ACC112 (cell line): ENCODE results near the gene XPC.
A peak's percentile ranks its signal among the peaks of the same experiment; 100 is the strongest.
"Not testable (repeated sequence)": the region's sequence is repeated elsewhere in the genome, so short reads cannot be mapped to it uniquely, and the experiment has no call there.

Experiments used
- H2AFZ ChIP-seq: fragments of 200-600 bp; sonication (generic); one replicate; pipeline ENCODE4 v1.6.0; 2017; ENCODE audit warnings: antibody characterized with exemption, low read length; ENCODE audit not compliant: unreplicated experiment
- H3K27ac ChIP-seq: fragments of 200-600 bp; sonication (generic); 2 replicates; pipeline ENCODE4 v1.5.1; 2014; ENCODE audit warnings: low read depth, mild to moderate bottlenecking, antibody characterized with exemption, low read length, moderate library complexity
- H3K27me3 ChIP-seq: fragments of 200-600 bp; sonication (generic); 2 replicates; pipeline ENCODE4 v1.6.1; 2014; ENCODE audit warnings: mild to moderate bottlenecking, antibody characterized with exemption, low read length, moderate library complexity, mixed read lengths; ENCODE audit not compliant: insufficient read depth
- H3K36me3 ChIP-seq: fragments of 200-600 bp; sonication (generic); 2 replicates; pipeline ENCODE4 v1.6.1; 2016; ENCODE audit warnings: mild to moderate bottlenecking, antibody characterized with exemption, low read length, moderate library complexity, mixed read lengths; ENCODE audit not compliant: insufficient read depth
- H3K4me1 ChIP-seq: fragments of 200-600 bp; sonication (generic); one replicate; pipeline ENCODE4 v1.6.1; 2016; ENCODE audit warnings: low read length, mixed read lengths; ENCODE audit not compliant: insufficient read depth, unreplicated experiment, control insufficient read depth
- H3K4me3 ChIP-seq: fragments of 200-600 bp; sonication (generic); 2 replicates; pipeline ENCODE4 v1.5.1; 2014; ENCODE audit warnings: mild to moderate bottlenecking, low read depth, low read length
- H3K79me2 ChIP-seq: fragments of 200-600 bp; sonication (generic); one replicate; pipeline ENCODE4 v1.6.0; 2016; ENCODE audit warnings: low read length; ENCODE audit not compliant: control insufficient read depth, unreplicated experiment, insufficient read depth

Gene XPC

DNA sequence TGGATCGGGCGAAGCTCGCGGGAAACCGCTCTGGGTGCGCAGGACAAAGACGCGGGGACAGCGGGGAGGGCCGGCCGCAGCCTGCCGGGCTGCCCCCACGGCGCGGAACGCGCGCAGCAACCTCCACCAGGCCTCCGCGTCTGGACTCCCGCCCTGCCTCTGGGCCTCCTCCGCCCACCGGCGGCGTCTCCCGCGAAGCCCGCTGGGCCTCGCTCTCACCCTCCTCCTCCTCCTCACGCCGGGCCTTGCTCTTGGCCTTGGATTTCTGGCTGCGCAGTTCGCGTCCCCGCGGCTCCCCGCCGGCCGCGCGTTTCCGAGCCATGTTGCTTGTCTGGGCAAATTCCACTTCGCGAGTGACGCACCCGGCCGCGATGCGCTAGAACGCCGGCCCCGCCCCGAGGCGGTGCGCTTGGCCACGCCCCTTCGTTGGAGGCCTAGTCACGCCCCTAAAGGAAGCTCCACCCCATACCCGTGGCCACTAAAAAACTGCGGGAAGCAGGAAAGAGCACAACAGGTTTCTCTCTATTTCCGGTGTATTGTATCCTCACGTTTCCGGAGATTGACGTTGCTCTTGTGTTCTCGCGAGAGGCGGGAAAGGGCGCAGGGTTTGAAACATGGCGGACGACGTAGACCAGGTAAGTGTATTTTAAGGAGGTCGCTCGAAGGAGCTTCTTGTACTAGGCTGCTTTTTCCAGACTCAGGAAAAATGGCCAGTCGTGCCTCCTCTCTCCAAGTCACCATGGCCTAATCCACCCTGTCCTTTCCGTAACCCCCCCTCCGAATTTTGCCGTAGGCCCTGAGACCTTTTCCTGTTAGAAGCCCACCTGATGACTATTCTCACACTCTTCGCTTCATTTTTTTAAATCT lies at the start of gene XPC, which contains the start of gene LSM3:
XPC (minus strand) TSS at position 355 of the 867 bp plus-strand sequence; CDS start at position 322, 33 bp downstream.
LSM3 (plus strand) TSS at position 571 of the 867 bp plus-strand sequence; CDS start at position 615, 44 bp downstream.
- peak within 1 kb of the TSS; percentile 98 for H3K4me3 ChIP-seq
- H3K27ac ChIP-seq: peak within 1 kb of the TSS; percentile 76
- peaks cover 30% of the 10 kb centered on the region for H3K4me1 ChIP-seq
- peak within 1 kb of the TSS; percentile 95 for H2AFZ ChIP-seq
- no peaks in the 10 kb centered on the region for H3K27me3 ChIP-seq
- H3K36me3 ChIP-seq: peaks cover 18% of the 10 kb centered on the region
- peaks cover 72% of the 10 kb centered on the region for H3K79me2 ChIP-seq

DNA sequence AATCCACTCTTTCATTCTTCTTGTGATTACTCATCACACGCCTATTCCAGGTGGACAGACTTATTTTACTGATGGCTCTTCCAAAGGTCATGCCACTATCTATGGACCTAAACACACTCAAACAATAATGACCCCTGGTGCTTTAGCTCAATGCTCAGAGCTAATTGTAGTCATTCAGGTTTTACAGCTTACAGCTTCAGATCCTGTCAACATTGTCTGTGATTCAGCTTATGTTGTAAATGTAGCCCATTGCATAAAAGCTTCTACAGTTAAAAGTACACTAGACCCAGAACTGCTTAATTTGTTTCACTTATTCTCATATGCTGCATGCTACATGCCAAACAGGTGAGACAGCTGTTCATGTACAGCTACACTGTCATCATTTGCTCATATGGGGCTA lies 49.5 kb upstream of the XPC start:
- Histone ChIP-seq H3K36me3 (no peaks in the 10 kb centered on the region), H3K79me2 (no peaks in the 10 kb centered on the region), H3K27ac (no peak overlapping the region), H3K27me3 (no peaks in the 10 kb centered on the region), H2AFZ (no peak overlapping the region), H3K4me3 (no peak overlapping the region), H3K4me1 (peaks cover 29% of the 10 kb centered on the region)

GRCh38 chr3:14226351-14226750 lies 48.0 kb upstream of the XPC start:
- not testable (repeated sequence) for H3K36me3 ChIP-seq, H3K4me3 ChIP-seq, H3K27me3 ChIP-seq, H3K79me2 ChIP-seq, H3K27ac ChIP-seq, H2AFZ ChIP-seq
- H3K4me1 ChIP-seq: peaks cover 28% of the 10 kb centered on the region

- H3K27ac ChIP-seq: no peak overlapping the region
- H3K27me3 ChIP-seq: no peaks in the 10 kb centered on the region
- H3K4me1 ChIP-seq: peaks cover 28% of the 10 kb centered on the region
- peaks cover 11% of the 10 kb centered on the region for H3K36me3 ChIP-seq
- no peak overlapping the region for H3K4me3 ChIP-seq
- no peak overlapping the region for H2AFZ ChIP-seq
- no peaks in the 10 kb centered on the region for H3K79me2 ChIP-seq
Measured at GRCh38 chr3:14225421-14225820, 47.0 kb upstream of the XPC start.

DNA sequence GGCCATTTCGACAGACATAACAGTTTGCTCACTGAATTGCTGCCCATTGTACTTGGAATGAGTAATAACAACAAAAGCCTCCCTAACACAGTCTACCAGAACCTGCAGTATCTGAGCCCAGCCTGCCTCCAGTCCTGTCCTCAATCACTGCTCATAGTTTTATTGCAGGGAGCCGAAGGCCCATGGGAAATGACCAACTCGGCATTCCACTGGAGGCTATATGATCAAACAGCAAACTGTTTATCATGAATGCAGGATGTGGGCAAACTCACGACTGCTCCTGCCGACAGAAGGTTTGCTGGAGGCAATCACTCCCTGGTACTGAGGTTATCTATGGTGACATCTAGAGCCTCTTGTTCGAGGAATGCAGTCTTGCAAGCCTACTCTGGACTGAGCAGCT lies 46.5 kb upstream of the XPC start:
- H3K4me3 ChIP-seq: no peak overlapping the region
- H2AFZ ChIP-seq: no peak overlapping the region
- no peaks in the 10 kb centered on the region for H3K27me3 ChIP-seq
- H3K4me1 ChIP-seq: peaks cover 28% of the 10 kb centered on the region
- H3K27ac ChIP-seq: no peak overlapping the region
- peaks cover 11% of the 10 kb centered on the region for H3K36me3 ChIP-seq
- no peaks in the 10 kb centered on the region for H3K79me2 ChIP-seq

- peaks cover 11% of the 10 kb centered on the region for H3K36me3 ChIP-seq
- no peaks in the 10 kb centered on the region for H3K27me3 ChIP-seq
- no peaks in the 10 kb centered on the region for H3K79me2 ChIP-seq
- no peak overlapping the region for H2AFZ ChIP-seq
- 0 out of 2 replicates have a peak overlapping the region, but pooled peaks have one; percentile 55 for H3K4me3 ChIP-seq
- peaks cover 28% of the 10 kb centered on the region for H3K4me1 ChIP-seq
- peak overlapping the region; percentile 46 for H3K27ac ChIP-seq
Measured at GRCh38 chr3:14223595-14223994, 45.2 kb upstream of the XPC start.

- H3K4me3 ChIP-seq: peak overlapping the region; percentile 55; the same call in 1 of the 2 replicates
- peaks cover 28% of the 10 kb centered on the region for H3K4me1 ChIP-seq
- peak overlapping the region; percentile 46 for H3K27ac ChIP-seq
- H2AFZ ChIP-seq: no peak overlapping the region
- H3K36me3 ChIP-seq: peaks cover 11% of the 10 kb centered on the region
- no peaks in the 10 kb centered on the region for H3K79me2 ChIP-seq
- no peaks in the 10 kb centered on the region for H3K27me3 ChIP-seq
Measured at GRCh38 chr3:14222900-14223594, 44.6 kb upstream of the XPC start.

- Histone ChIP-seq H3K27me3 (no peaks in the 10 kb centered on the region), H3K79me2 (no peaks in the 10 kb centered on the region), H3K27ac (peak overlapping the region; percentile 46), H3K4me3 (peak overlapping the region; percentile 55; the same call in 1 of the 2 replicates), H2AFZ (no peak overlapping the region), H3K36me3 (peaks cover 11% of the 10 kb centered on the region), H3K4me1 (peaks cover 28% of the 10 kb centered on the region)
Measured at GRCh38 chr3:14222457-14222856, 44.1 kb upstream of the XPC start.

- H3K4me3 ChIP-seq: no peak overlapping the region
- no peaks in the 10 kb centered on the region for H3K79me2 ChIP-seq
- no peaks in the 10 kb centered on the region for H3K27me3 ChIP-seq
- H3K4me1 ChIP-seq: peaks cover 28% of the 10 kb centered on the region
- peaks cover 11% of the 10 kb centered on the region for H3K36me3 ChIP-seq
- peak overlapping the region; percentile 46; the same call in 1 of the 2 replicates for H3K27ac ChIP-seq
- H2AFZ ChIP-seq: no peak overlapping the region
Measured at GRCh38 chr3:14221902-14222301, 43.5 kb upstream of the XPC start.

DNA sequence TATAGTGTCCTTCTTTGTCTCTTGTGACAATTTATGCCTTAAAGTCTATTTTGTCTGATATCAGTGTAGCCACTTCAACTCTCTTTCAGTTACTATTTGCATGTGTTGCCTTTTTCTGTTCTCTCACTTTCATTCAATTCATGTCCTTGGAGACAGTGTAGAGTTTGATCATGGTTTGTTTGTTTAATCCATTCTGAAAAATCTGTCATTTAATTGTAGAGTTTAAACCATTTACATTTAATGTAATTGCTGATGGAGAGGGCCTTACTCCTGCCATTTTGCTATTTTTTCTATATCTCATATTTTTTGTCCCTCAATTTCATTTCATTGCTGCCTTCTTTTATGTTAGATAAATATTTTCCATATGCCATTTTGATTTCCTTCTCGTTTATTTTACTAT lies 42.5 kb upstream of the XPC start:
- peaks cover 11% of the 10 kb centered on the region for H3K36me3 ChIP-seq
- H2AFZ ChIP-seq: no peak overlapping the region
- no peaks in the 10 kb centered on the region for H3K27me3 ChIP-seq
- peaks cover 28% of the 10 kb centered on the region for H3K4me1 ChIP-seq
- no peak overlapping the region for H3K4me3 ChIP-seq
- no peaks in the 10 kb centered on the region for H3K79me2 ChIP-seq
- no peak overlapping the region for H3K27ac ChIP-seq
